Activated CD8-positive, alpha-beta T cell treated with anti-CD3 and anti-CD28 coated beads, Interleukin-2, amount 10 ng/mL, durations not matched to agents 7 days and 5 days (primary cell): ENCODE measurements around the gene ERCC1. TPM values are rescaled to one million over a fixed set of nuclear protein-coding genes. Genes with fewer than 3 reads are reported as not detected.

Experiments used
- ATAC-seq: fragments of 150-1000 bp; cut with Tn5 transposase; one replicate; pipeline ENCODE4 v1.10.0; 2021; ENCODE audit warnings: moderate library complexity
- CTCF ChIA-PET: fragments of 350-600 bp; sonication (Branson Sonifier 250); formaldehyde crosslinking; loops from one replicate; lab custom pipeline; 2021; ENCODE audit warnings: antibody characterized with exemption; lab: Charles Lee
- POLR2A ChIA-PET: fragments of 350-600 bp; sonication (Branson Sonifier 250); formaldehyde crosslinking; loops from one replicate; lab custom pipeline; 2021; ENCODE audit warnings: antibody characterized with exemption; lab: Charles Lee
- DNase-seq: peaks from one replicate; pipeline ENCODE4 v3.0.0-alpha.2; 2020
- H3K27ac Mint-ChIP-seq: one replicate; pipeline ENCODE4 v1.8.0; 2021; ENCODE audit warnings: mild to moderate bottlenecking, mixed read lengths
- H3K27me3 Mint-ChIP-seq: one replicate; pipeline ENCODE4 v1.8.0; 2021; ENCODE audit warnings: low read depth, mixed read lengths
- H3K36me3 Mint-ChIP-seq: one replicate; pipeline ENCODE4 v1.8.0; 2021; ENCODE audit warnings: low read depth, mixed read lengths
- H3K4me1 Mint-ChIP-seq: one replicate; pipeline ENCODE4 v1.8.0; 2021; ENCODE audit warnings: low read depth, mixed read lengths
- H3K4me3 Mint-ChIP-seq: one replicate; pipeline ENCODE4 v1.8.0; 2021; ENCODE audit warnings: mild to moderate bottlenecking, mixed read lengths
- H3K9me3 Mint-ChIP-seq: one replicate; pipeline ENCODE4 v1.8.0; 2022; ENCODE audit warnings: mixed read lengths; ENCODE audit not compliant: insufficient read depth
- total RNA-seq, 2 experiments: library from RNA; stranded (reverse); gene quantifications; one replicate each; pipeline ENCODE4 v1.2.3, GENCODE V29; 2021

ERCC1 gene
- total RNA-seq, 2 experiments from 2014 or later, result 57.5 to 64.8 TPM

- POLR2A ChIA-PET, result interaction anchor here (0.5 to 1.0 kb wide), 4 partner anchors 13 to 352 kb away, joined by 3 to 4 read pairs (median 3); no protein-coding TSS in a partner anchor
- peak overlapping the region; percentile 96 for H3K4me3 Mint-ChIP-seq
- peaks cover 19% of the 10 kb centered on the region for H3K36me3 Mint-ChIP-seq
- ATAC-seq (peak; percentile 59), DNase-seq (peak; percentile 90)
- H3K27me3 Mint-ChIP-seq, result peaks cover 21% of the 10 kb centered on the region
- peaks cover 46% of the 10 kb centered on the region for H3K4me1 Mint-ChIP-seq
- CTCF ChIA-PET, result interaction anchor here (1.0 to 6.1 kb wide), 5 partner anchors 25 to 80 kb away, joined by 3 to 64 read pairs (median 16); no protein-coding TSS in a partner anchor
- no peaks in the 10 kb centered on the region for H3K9me3 Mint-ChIP-seq
- peak overlapping the region; percentile 93 for H3K27ac Mint-ChIP-seq
Observed at GRCh38 chr19:45405435-45406225, 18.1 kb downstream of the ERCC1 start.

GRCh38 chr19:45404557-45405434, 18.9 kb downstream of the ERCC1 start, which contains the start of gene PPP1R13L:
Gene PPP1R13L, minus strand, starts transcription at chr19:45405069. Its CDS starts 6,751 bp downstream, at chr19:45398318.
- H3K4me1 Mint-ChIP-seq, result peaks cover 46% of the 10 kb centered on the region
- ChIA-PET CTCF (interaction anchor here (0.9 to 6.1 kb wide), 15 partner anchors 10 to 241 kb away, joined by 3 to 64 read pairs (median 4); partner anchors contain the start of genes ERCC1 and FOSB), POLR2A (interaction anchor here (0.8 to 1.1 kb wide), 2 partner anchors 34 to 74 kb away, joined by 3 to 4 read pairs; partner anchors contain the start of gene ERCC2)

GRCh38 chr19:45403781-45404556, 19.7 kb downstream of the ERCC1 start:
- Mint-ChIP-seq H3K9me3 (no peaks in the 10 kb centered on the region), H3K27me3 (peaks cover 21% of the 10 kb centered on the region), H3K4me3 (peak overlapping the region; percentile 96), H3K36me3 (peaks cover 12% of the 10 kb centered on the region), H3K4me1 (peaks cover 44% of the 10 kb centered on the region), H3K27ac (peak overlapping the region; percentile 57)
- ChIA-PET CTCF (interaction anchor here (0.9 to 6.1 kb wide), 16 partner anchors 11 to 242 kb away, joined by 3 to 64 read pairs (median 4); partner anchors contain the start of genes ERCC1 and FOSB), POLR2A (interaction anchor here (0.8 to 1.1 kb wide), 2 partner anchors 33 to 75 kb away, joined by 3 to 4 read pairs; partner anchors contain the start of gene ERCC2)
- peak; percentile 22 for ATAC-seq
- DNase-seq, result peak; percentile 89

More at GRCh38 chr19:45404557-45405434, 18.9 kb downstream of the ERCC1 start, which contains the start of gene PPP1R13L:
- peak within 1 kb of the TSS; percentile 96 for H3K4me3 Mint-ChIP-seq
- peak; percentile 73 for DNase-seq
- H3K27ac Mint-ChIP-seq, result peak within 1 kb of the TSS; percentile 93
- peak; percentile 14 for ATAC-seq
- H3K27me3 Mint-ChIP-seq, result peaks cover 21% of the 10 kb centered on the region
- peaks cover 16% of the 10 kb centered on the region for H3K36me3 Mint-ChIP-seq
- H3K9me3 Mint-ChIP-seq, result no peaks in the 10 kb centered on the region

- H3K4me1 Mint-ChIP-seq, result peaks cover 44% of the 10 kb centered on the region
- no peak overlapping the region for H3K27ac Mint-ChIP-seq
- CTCF ChIA-PET, result interaction anchor here (1.0 to 6.1 kb wide), 8 partner anchors 17 to 82 kb away, joined by 3 to 64 read pairs (median 4); partner anchors contain the start of gene FOSB
Observed at GRCh38 chr19:45403272-45403671, 20.4 kb downstream of the ERCC1 start.

GRCh38 chr19:45402298-45403061, 21.2 kb downstream of the ERCC1 start:
- ChIA-PET CTCF (interaction anchor here (0.7 to 6.1 kb wide), 12 partner anchors 8 to 83 kb away, joined by 3 to 64 read pairs (median 4); partner anchors contain the start of genes ERCC2 and FOSB), POLR2A (no interaction called here)
- Mint-ChIP-seq H3K27me3 (peaks cover 32% of the 10 kb centered on the region), H3K27ac (no peak overlapping the region), H3K9me3 (no peaks in the 10 kb centered on the region), H3K4me3 (no peak overlapping the region), H3K4me1 (peaks cover 41% of the 10 kb centered on the region), H3K36me3 (peaks cover 5% of the 10 kb centered on the region)
- DNase-seq (no peak), ATAC-seq (no peak)

More at GRCh38 chr19:45403272-45403671, 20.4 kb downstream of the ERCC1 start:
- DNase-seq (no peak), ATAC-seq (no peak)
- POLR2A ChIA-PET, result no interaction called here
- Mint-ChIP-seq H3K27me3 (peaks cover 27% of the 10 kb centered on the region), H3K4me3 (no peak overlapping the region), H3K36me3 (peaks cover 8% of the 10 kb centered on the region), H3K9me3 (no peaks in the 10 kb centered on the region)

GRCh38 chr19:45401815-45402214, 21.9 kb downstream of the ERCC1 start:
- H3K4me1 Mint-ChIP-seq, result peaks cover 42% of the 10 kb centered on the region
- H3K27me3 Mint-ChIP-seq, result peaks cover 39% of the 10 kb centered on the region
- CTCF ChIA-PET, result interaction anchor here (1.0 to 6.1 kb wide), 7 partner anchors 11 to 77 kb away, joined by 3 to 64 read pairs (median 6); partner anchors contain the start of genes ERCC2 and FOSB
- no peaks in the 10 kb centered on the region for H3K9me3 Mint-ChIP-seq
- POLR2A ChIA-PET, result interaction anchor here (0.6 kb wide), 1 partner anchor 32 kb away, joined by 3 read pairs; no protein-coding TSS in a partner anchor
- no peak overlapping the region for H3K4me3 Mint-ChIP-seq
- H3K36me3 Mint-ChIP-seq, result peaks cover 7% of the 10 kb centered on the region
- ATAC-seq, result no peak
- DNase-seq, result no peak
- H3K27ac Mint-ChIP-seq, result no peak overlapping the region

GRCh38 chr19:45400192-45400591, 23.5 kb downstream of the ERCC1 start:
- Mint-ChIP-seq H3K9me3 (no peaks in the 10 kb centered on the region), H3K4me3 (no peak overlapping the region), H3K4me1 (peaks cover 34% of the 10 kb centered on the region), H3K27me3 (peaks cover 47% of the 10 kb centered on the region), H3K27ac (no peak overlapping the region), H3K36me3 (peaks cover 8% of the 10 kb centered on the region)
- ATAC-seq, result no peak
- no peak for DNase-seq
- ChIA-PET POLR2A (no interaction called here), CTCF (interaction anchor here (1.1 to 6.1 kb wide), 4 partner anchors 39 to 85 kb away, joined by 3 to 64 read pairs (median 7); no protein-coding TSS in a partner anchor)

GRCh38 chr19:45395821-45396617, 27.7 kb downstream of the ERCC1 start:
- H3K36me3 Mint-ChIP-seq, result peaks cover 5% of the 10 kb centered on the region
- H3K27me3 Mint-ChIP-seq, result peaks cover 27% of the 10 kb centered on the region
- H3K4me3 Mint-ChIP-seq, result no peak overlapping the region
- ATAC-seq, result peak; percentile 18
- H3K27ac Mint-ChIP-seq, result no peak overlapping the region
- no peaks in the 10 kb centered on the region for H3K9me3 Mint-ChIP-seq
- H3K4me1 Mint-ChIP-seq, result peaks cover 15% of the 10 kb centered on the region
- ChIA-PET POLR2A (no interaction called here), CTCF (interaction anchor here (0.9 kb wide), 1 partner anchor 83 kb away, joined by 4 read pairs; no protein-coding TSS in a partner anchor)
- DNase-seq, result no peak

GRCh38 chr19:45391871-45392665, 31.6 kb downstream of the ERCC1 start:
- POLR2A ChIA-PET, result no interaction called here
- Mint-ChIP-seq H3K27me3 (peaks cover 17% of the 10 kb centered on the region), H3K4me3 (no peak overlapping the region), H3K36me3 (peaks cover 3% of the 10 kb centered on the region), H3K27ac (no peak overlapping the region), H3K4me1 (peaks cover 6% of the 10 kb centered on the region), H3K9me3 (no peaks in the 10 kb centered on the region)
- no peak for DNase-seq
- ATAC-seq, result no peak
- CTCF ChIA-PET, result interaction anchor here (0.7 kb wide), 1 partner anchor 18 kb away, joined by 3 read pairs; no protein-coding TSS in a partner anchor
